Stimulated activated CD4-positive, alpha-beta T cell treated with anti-CD3 and anti-CD28 coated beads, Interleukin-1b, Interleukin-23, amount 100 ng/mL, for 4 hours (primary cell): ENCODE results near the gene PEMT.

ENCODE experiments used
- DNase-seq, 2 donors: peaks; one replicate each; pipeline ENCODE4 v3.0.0-alpha.2; 2020; ENCODE audit warnings: low read depth in 2 of 2

The PEMT gene

GRCh38 chr17:17553217-17554195, 38.0 kb downstream of the PEMT start:
- no peak for DNase-seq

GRCh38 chr17:17552351-17553216, 38.9 kb downstream of the PEMT start:
- DNase-seq, result no peak

GRCh38 chr17:17551361-17551760, 40.1 kb downstream of the PEMT start:
- DNase-seq, result no peak

- DNase-seq, result no peak
Observed at GRCh38 chr17:17549732-17550366, 41.7 kb downstream of the PEMT start.

GRCh38 chr17:17548044-17548443, 43.5 kb downstream of the PEMT start:
- no peak for DNase-seq

- DNase-seq, result no peak
Observed at GRCh38 chr17:17547210-17547764, 44.2 kb downstream of the PEMT start.

- DNase-seq, result no peak
Observed at GRCh38 chr17:17546399-17547185, 44.9 kb downstream of the PEMT start.

GRCh38 chr17:17545984-17546383, 45.5 kb downstream of the PEMT start:
- no peak for DNase-seq

- DNase-seq, result no peak
Observed at GRCh38 chr17:17545031-17545820, 46.3 kb downstream of the PEMT start.

GRCh38 chr17:17542906-17543635, 48.4 kb downstream of the PEMT start:
- DNase-seq, result no peak

GRCh38 chr17:17541640-17542001, 49.9 kb downstream of the PEMT start:
- no peak for DNase-seq

GRCh38 chr17:17540935-17541639, 50.4 kb downstream of the PEMT start:
- DNase-seq, result no peak

- no peak for DNase-seq
Observed at GRCh38 chr17:17540278-17540906, 51.1 kb downstream of the PEMT start.

GRCh38 chr17:17539591-17539990, 51.9 kb downstream of the PEMT start:
- DNase-seq, result no peak

- DNase-seq, result no peak
Observed at GRCh38 chr17:17538417-17539391, 52.8 kb downstream of the PEMT start.

- no peak for DNase-seq
Observed at GRCh38 chr17:17537311-17538099, 54.0 kb downstream of the PEMT start.
